Panc1 (cell line): ENCODE data around the gene CEP85L. TPM values are rescaled to one million over a fixed set of nuclear protein-coding genes. Genes with fewer than 3 reads are reported as not detected.

Experiments
- ATAC-seq: fragments of 200-7000 bp; cut with Tn5 transposase; 2 replicates; pipeline ENCODE4 v1.9.1; 2020; ENCODE audit warnings: mild to moderate bottlenecking, moderate library complexity
- BruUV-seq: library from RNA; stranded (reverse); fragments of 400-500 nt; replicated peaks from 2 replicates; lab custom pipeline; 2021; lab: Mats Ljungman, UMichigan
- CTCF ChIA-PET: fragments of 300-600 bp; sonication (Branson Sonifier 250); formaldehyde crosslinking; loops from one replicate; lab custom pipeline; 2022; ENCODE audit warnings: antibody characterized with exemption; lab: Charles Lee
- POLR2A ChIA-PET: fragments of 300-600 bp; sonication (Branson Sonifier 250); formaldehyde crosslinking; loops from one replicate; lab custom pipeline; 2022; ENCODE audit warnings: antibody characterized with exemption; lab: Charles Lee
- DNase-seq: peaks from one replicate; pipeline ENCODE4 v3.0.0-alpha.2; 2010; ENCODE audit warnings: low read depth, low spot score
- H3K27ac ChIP-seq: 2 replicates; pipeline ENCODE4 v1.5.1; 2011; ENCODE audit warnings: mild to moderate bottlenecking, low read length, inconsistent platforms
- H3K27me3 ChIP-seq: fragments of 200-500 bp; sonication (Bioruptor generic); 2 replicates; pipeline ENCODE4 v1.6.0; 2014; ENCODE audit warnings: low read length, inconsistent platforms; ENCODE audit not compliant: control insufficient read depth, insufficient read depth
- H3K36me3 ChIP-seq: fragments of 200-500 bp; sonication (Bioruptor generic); 2 replicates; pipeline ENCODE4 v1.5.1; 2014; ENCODE audit warnings: inconsistent platforms, mild to moderate bottlenecking, low read length, moderate library complexity; ENCODE audit not compliant: control insufficient read depth, insufficient read depth
- H3K4me1 ChIP-seq: 2 replicates; pipeline ENCODE4 v1.5.1; 2011; ENCODE audit warnings: inconsistent platforms, mild to moderate bottlenecking, low read length, moderate library complexity; ENCODE audit not compliant: control insufficient read depth, insufficient read depth
- H3K4me3 ChIP-seq, 2 experiments: 2 replicates each; pipeline ENCODE4 v1.5.1; 2011 to 2012; ENCODE audit warnings: low read depth in 2 of 2, low read length in 2 of 2, mild to moderate bottlenecking in 2 of 2, inconsistent platforms in 1 of 2, moderate library complexity in 1 of 2
- H3K9me3 ChIP-seq: fragments of 200-500 bp; sonication (Bioruptor generic); 2 replicates; pipeline ENCODE4 v1.5.1; 2014; ENCODE audit warnings: low read depth, mild to moderate bottlenecking, inconsistent platforms, low read length, moderate library complexity; ENCODE audit not compliant: control insufficient read depth, insufficient read depth
- CTCF ChIP-seq: fragments of 450-650 bp; IDR thresholded peaks from 2 replicates; pipeline ENCODE4 v1.5.1; 2017; ENCODE audit warnings: mild to moderate bottlenecking
- POLR2AphosphoS5 ChIP-seq: IDR thresholded peaks from 2 replicates; pipeline ENCODE4 v1.6.1; 2012; ENCODE audit warnings: mild to moderate bottlenecking, low read depth, low read length, moderate library complexity
- REST ChIP-seq, 2 experiments: IDR thresholded peaks; 2 replicates each; pipeline ENCODE4 v1.6.1; 2011 to 2012; ENCODE audit warnings: low read depth in 2 of 2, control low read depth in 1 of 2, low read length in 1 of 2, mild to moderate bottlenecking in 1 of 2, moderate library complexity in 1 of 2; ENCODE audit not compliant: insufficient read depth in 1 of 2
- SIN3A ChIP-seq: IDR thresholded peaks from 2 replicates; pipeline ENCODE4 v1.6.1; 2012; ENCODE audit warnings: low read depth, mild to moderate bottlenecking, low read length, moderate library complexity, borderline replicate concordance; ENCODE audit not compliant: insufficient read depth
- TCF7L2 ChIP-seq: IDR thresholded peaks from 2 replicates; pipeline ENCODE4 v1.6.1; 2011; ENCODE audit warnings: mild to moderate bottlenecking, low read depth, low read length, inconsistent platforms
- in situ Hi-C: cut with HindIII; loops from 2 replicates; pipeline ENCODE4 v1.10.0; 2016; ENCODE audit warnings: low sequenced_read_pairs, low pct_unique_long_range_greater_than_20kb
- intact Hi-C: fragments of 100-400 bp; cut with micrococcal nuclease; formaldehyde crosslinking; loops from one replicate; pipeline ENCODE4 v1.10.0; 2022; ENCODE audit not compliant: unreplicated experiment
- total RNA-seq: library from RNA; stranded (reverse); gene quantifications from one replicate; pipeline ENCODE4 v1.2.1, GENCODE V29; 2021; ENCODE audit not compliant: unreplicated experiment

CEP85L gene
- total RNA-seq, 1 experiment from 2014 or later, result 6.7 TPM

DNA sequence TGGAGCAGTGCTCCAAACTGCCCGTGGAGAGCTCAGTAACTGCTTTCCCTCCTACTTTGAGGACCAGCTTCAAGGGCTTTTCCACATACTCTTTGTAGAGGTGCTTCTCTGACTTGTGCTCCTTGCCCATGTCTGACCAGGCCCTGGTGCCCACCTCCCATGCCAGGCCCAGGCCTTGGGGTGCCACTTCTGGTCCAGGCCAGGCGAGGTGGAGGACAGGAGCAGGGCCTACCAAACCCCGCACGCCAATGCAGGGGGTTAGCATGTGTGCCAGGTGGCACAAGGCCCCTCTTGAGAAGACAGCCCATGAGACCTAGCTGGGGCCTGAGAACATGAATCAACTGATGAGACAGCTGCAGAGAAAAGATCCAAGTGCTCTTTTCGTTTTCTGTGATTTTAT is 150.3 kb downstream of the CEP85L start:
- ATAC-seq, result no peak
- DNase-seq, result no peak
- in situ Hi-C loops, result no loop called here
- no peaks in the 10 kb centered on the region for H3K36me3 ChIP-seq
- intact Hi-C loops, result loop anchor here (10.0 kb wide), 1 partner anchor 526 kb away; no protein-coding TSS in a partner anchor
- no peaks in the 10 kb centered on the region for H3K9me3 ChIP-seq
- no peak overlapping the region for H3K27ac ChIP-seq
- TF ChIP-seq REST (IDR thresholded peaks at IDR 0.05; ENCODE audit: insufficient read depth in 1 of 2, low read depth in 2 of 2, low read length in 1 of 2), result no peak
- no peak for TF ChIP-seq SIN3A
- no peak for TF ChIP-seq POLR2AphosphoS5
- no peak for TF ChIP-seq TCF7L2
- TF ChIP-seq CTCF, result no peak
- no TSS peak for BruUV-seq
- ChIA-PET POLR2A (no interaction called here), CTCF (no interaction called here)
- no peaks in the 10 kb centered on the region for H3K27me3 ChIP-seq
- H3K4me1 ChIP-seq, result no peaks in the 10 kb centered on the region
- H3K4me3 ChIP-seq, result no peak overlapping the region

- Histone ChIP-seq H3K36me3 (no peaks in the 10 kb centered on the region), H3K27me3 (no peaks in the 10 kb centered on the region), H3K27ac (no peak overlapping the region), H3K4me3 (no peak overlapping the region), H3K4me1 (no peaks in the 10 kb centered on the region), H3K9me3 (no peaks in the 10 kb centered on the region)
- no peak for ATAC-seq
- in situ Hi-C loops, result no loop called here
- no peak for DNase-seq
- no peak for TF ChIP-seq CTCF
- no peak for TF ChIP-seq REST (IDR thresholded peaks at IDR 0.05; ENCODE audit: insufficient read depth in 1 of 2, low read depth in 2 of 2, low read length in 1 of 2)
- TF ChIP-seq SIN3A, result no peak
- TF ChIP-seq POLR2AphosphoS5, result no peak
- no peak for TF ChIP-seq TCF7L2
- intact Hi-C loops, result loop anchor here (10.0 kb wide), 1 partner anchor 526 kb away; no protein-coding TSS in a partner anchor
- ChIA-PET CTCF (no interaction called here), POLR2A (no interaction called here)
- no TSS peak for BruUV-seq
Measured at GRCh38 chr6:118500130-118501015, 151.0 kb downstream of the CEP85L start.
